ENCODE data around the gene CAMKV.

DNA sequence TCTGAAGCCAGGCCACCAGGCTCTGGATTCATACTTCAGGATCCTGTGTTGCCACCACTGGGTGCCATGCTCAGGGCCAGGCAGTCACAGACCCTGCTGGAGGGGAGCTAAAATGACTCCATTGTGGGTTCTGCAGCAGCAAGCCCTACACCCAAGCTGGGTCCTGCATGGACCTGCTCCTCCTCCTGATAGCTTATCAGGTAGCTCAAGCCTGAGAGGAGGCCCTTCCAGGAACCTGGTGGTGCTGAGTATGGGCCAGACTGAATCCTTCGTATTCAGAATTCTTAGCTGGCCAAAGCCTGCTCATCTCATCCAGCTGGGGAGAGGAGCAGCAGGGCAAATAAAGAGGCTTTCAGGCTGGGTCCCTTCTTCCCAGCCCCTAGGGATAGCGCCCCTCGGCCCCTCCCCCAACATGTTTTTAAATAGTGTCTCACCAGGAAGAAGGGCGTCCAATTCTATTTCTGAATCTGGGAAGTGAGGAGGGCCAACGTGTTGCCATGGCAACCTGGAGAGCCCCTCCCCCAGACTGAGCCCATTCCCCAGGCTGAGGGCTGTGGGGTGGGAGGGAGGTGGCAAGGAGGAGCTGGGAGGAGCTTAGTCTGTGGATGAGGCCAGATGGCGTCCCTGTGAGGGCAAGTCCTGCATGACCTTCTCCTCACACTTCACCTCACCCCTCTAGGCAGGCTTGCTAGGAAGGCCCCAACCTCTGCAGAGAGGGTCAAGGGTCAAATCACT, 11.0 kb upstream of the CAMKV start:
- TF ChIP-seq, protein P1, sequence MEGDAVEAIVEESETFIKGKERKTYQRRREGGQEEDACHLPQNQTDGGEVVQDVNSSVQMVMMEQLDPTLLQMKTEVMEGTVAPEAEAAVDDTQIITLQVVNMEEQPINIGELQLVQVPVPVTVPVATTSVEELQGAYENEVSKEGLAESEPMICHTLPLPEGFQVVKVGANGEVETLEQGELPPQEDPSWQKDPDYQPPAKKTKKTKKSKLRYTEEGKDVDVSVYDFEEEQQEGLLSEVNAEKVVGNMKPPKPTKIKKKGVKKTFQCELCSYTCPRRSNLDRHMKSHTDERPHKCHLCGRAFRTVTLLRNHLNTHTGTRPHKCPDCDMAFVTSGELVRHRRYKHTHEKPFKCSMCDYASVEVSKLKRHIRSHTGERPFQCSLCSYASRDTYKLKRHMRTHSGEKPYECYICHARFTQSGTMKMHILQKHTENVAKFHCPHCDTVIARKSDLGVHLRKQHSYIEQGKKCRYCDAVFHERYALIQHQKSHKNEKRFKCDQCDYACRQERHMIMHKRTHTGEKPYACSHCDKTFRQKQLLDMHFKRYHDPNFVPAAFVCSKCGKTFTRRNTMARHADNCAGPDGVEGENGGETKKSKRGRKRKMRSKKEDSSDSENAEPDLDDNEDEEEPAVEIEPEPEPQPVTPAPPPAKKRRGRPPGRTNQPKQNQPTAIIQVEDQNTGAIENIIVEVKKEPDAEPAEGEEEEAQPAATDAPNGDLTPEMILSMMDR (IDR thresholded peaks at IDR 0.05), result no peak
- TF ChIP-seq POLR2A (IDR thresholded peaks at IDR 0.05), result no peak

Measured in body of pancreas (tissue), 4 donors.